Stimulated activated CD4-positive, alpha-beta T cell treated with anti-CD3 and anti-CD28 coated beads, Interleukin-12 subunit alpha, Interleukin-12 subunit beta, amount 100 ng/mL, for 4 hours (primary cell): Measurements from ENCODE around the gene RPP30.
"Not testable (repeated sequence)": the region's sequence is repeated elsewhere in the genome, so short reads cannot be mapped to it uniquely, and the experiment has no call there.

Source experiments
- DNase-seq: peaks from one replicate; pipeline ENCODE4 v3.0.0-alpha.2; 2020

Gene RPP30

GRCh38 chr10:90917968-90918318 lies 46.2 kb downstream of the RPP30 start:
- no peak for DNase-seq

DNA sequence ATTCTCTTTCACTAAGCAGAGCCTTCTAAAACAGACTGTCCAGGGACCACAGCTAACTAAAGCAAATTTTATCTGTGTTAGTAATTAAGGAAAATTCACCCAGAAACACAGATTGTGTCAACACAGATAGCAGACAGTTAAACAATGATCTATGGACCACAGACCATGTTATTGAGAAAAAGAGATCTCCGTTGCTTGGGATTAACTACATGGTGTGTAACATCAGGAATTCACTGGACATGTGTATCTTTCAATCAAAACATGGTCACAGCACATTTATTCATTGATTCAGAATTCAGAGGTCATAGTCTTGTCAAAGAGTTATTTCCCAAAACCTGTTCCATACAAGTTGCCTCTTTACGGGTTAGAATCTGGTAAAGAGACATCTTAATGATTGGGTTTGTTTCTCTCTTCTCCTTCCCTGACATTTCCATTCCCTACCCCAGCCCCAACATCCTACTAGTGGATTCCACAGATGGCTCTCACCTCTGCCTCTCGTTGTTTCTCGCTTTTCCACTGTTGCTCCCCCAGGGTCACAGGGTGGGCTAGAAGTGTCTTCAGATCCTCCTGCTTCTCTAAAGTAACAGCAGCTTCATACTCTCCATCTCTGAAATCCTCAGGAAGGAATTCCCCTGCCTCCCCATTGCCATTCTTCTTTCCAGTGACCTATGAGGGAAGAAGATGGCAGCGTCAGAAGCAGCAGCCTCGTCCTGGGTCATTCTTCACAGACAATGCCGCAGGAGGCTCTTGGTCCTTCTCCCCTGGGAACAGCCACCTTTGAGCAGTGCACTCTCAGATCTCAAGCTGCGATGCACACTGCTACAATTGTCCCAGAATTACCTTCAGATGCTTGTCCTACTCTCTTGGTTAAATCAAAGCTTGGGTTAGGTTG lies 48.2 kb downstream of the RPP30 start:
- no peak for DNase-seq

GRCh38 chr10:90920986-90921666 lies 49.4 kb downstream of the RPP30 start, which contains the start of gene ANKRD1:
Gene ANKRD1 (minus strand): TSS chr10:90921087. CDS start chr10:90921027, 60 bp downstream.
- DNase-seq = no peak

DNA sequence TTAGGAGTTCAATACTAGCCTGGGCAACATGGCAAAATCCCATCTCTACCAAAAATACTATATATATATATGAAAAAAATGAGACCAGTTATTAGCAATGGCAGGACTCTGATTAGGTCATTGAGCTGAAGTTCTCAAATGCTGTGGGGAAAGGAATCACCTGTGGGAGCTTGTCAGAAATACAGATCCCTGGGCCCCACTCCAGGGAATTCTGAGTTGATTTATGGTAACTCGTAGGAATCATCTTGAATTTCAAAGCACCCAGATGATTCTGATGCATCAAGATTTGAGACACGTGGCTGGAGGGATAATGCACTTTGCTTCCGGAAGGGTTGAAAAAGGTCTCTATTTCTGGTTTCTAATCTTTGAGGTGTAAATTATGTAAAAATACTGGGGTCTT lies 50.1 kb downstream of the RPP30 start:
- DNase-seq = no peak

- DNase-seq = no peak
These were observed 51.4 kb downstream of the RPP30 start for GRCh38 chr10:90923111-90923731.

DNA sequence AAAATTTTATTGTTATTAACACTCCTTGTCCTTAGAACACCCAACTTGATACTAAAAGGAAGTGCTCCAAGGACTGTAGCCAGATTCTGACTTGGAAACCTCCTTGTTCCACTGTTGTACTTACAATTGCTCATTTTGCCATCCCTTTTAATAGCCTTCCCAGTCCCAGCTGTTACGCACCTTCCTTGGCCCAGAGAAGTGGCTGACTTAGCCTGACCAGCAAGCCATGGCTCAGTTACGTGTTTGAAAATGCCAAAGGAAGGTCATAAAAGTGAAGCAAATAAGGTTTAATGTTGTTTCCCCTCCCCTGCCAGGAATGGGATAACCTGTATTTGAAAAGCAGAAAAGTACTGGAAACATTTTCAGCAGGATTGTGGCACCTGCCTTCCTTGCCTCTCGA lies 52.8 kb downstream of the RPP30 start:
- no peak for DNase-seq

DNA sequence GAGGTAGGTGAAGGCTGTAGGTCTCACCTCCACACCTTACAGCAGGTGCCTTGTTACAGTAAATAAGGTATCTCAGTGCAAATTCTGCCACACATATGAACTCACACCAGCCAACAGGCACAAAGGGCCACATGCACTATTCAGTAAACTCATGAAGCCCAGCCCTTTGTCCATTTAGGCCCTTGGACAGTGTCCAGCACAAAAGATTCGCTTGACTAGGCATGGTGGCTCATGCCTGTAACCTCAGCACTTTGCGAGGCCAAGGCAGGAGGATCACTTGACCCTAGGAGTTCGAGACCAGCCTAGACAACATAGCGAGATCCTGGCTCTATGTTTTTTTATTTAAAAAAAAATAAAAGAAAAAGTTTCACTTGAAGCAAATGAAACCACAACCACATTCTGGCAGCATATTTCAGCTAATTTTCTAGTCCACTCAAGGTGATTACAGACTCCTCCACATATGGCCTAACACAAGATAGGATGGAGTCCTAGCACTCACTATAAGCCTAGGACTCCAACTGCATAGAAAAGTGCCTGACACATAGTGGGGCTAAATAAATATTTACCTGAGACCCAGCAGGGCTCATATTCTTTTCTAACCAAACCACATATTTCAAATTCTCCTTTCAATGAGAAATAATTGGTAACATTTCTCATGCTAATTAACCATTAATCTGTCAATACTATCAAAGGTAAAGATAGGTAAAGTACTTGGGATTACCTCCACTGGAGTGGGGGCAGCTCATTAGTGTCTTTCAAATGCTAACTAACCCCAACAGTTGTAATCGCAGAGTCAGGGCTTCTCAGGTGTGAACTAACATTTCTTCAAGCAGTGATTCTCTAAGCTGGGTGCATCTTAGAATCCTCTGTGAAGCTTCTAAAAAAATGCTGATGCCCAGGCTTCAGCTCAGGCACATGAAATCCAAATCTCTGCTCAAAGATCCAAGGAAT lies 53.6 kb downstream of the RPP30 start:
- DNase-seq = no peak

DNA sequence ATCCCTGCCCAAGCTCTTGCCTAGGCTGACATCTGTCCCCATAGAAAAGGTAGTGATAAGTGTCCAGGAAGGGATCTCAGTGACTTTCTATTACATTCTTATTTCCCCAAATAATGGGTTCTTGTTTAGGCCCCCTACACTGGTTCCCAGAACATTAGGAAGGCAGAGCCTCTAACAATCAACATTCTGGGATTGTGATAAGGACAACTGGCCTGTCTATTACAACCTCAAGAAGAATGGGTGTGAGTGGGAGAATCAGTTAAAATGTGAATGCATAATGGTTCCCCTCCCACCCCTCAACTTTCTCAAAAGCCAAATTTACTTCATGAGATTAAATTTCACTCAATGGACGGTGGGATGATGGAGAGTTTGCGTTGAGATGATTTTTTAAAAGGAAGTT lies 55.5 kb downstream of the RPP30 start:
- DNase-seq = no peak

DNA sequence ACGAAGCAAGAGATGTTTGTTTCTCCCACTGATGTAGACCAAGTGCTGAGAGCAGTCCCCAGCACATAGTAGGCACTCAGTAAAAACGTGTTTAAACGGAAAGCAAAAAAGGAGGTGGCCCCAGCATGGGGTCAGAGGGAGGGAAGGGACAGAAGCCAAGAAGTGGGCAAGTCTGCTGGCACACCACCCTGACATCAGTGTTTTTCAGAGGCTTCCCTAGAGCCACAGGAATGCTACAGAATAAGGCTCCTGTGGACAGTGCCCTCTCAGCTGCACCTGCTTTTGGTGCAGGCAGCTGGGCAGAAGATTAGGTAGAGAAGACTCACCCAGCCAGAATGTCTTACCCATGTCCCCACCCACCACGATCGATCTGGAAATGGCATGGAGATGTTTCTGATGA lies 57.4 kb downstream of the RPP30 start:
- no peak for DNase-seq

DNA sequence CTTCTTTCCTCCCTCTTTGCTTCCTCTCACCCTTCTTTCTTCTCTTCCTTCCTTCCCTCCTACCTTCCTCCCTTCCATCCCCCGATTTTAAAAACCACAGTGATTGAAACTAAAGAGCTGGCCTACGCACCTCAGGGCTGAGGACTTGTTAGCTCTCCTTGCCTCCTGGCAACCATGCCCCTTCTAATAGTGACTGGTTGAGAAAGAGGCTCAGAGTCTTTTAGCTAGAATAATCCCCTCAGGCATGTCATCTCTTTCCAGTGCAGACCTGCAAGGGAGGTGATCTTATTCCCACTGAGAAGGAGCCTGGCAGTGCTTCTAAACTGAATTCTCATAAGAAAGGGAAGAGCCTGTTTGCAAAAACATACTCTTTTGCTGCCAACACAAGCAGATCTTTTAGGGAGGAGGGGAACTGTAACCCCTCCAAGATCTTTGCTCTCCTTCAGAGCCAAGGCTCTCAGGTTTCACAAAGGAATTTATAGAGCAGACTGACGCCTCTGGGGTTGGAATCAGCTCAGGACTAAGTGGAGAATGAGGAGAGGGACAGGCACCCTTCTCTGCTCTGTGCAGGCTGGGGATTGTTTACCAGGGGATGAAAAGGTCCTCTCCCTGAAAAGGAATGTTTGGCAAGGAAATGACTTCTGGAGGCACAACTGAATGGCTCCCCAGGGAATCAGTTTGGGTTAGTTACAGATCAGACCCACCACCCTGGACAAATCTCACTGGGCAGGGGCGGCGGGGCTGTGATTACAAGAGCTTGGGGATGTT lies 58.5 kb downstream of the RPP30 start:
- DNase-seq = no peak

DNA sequence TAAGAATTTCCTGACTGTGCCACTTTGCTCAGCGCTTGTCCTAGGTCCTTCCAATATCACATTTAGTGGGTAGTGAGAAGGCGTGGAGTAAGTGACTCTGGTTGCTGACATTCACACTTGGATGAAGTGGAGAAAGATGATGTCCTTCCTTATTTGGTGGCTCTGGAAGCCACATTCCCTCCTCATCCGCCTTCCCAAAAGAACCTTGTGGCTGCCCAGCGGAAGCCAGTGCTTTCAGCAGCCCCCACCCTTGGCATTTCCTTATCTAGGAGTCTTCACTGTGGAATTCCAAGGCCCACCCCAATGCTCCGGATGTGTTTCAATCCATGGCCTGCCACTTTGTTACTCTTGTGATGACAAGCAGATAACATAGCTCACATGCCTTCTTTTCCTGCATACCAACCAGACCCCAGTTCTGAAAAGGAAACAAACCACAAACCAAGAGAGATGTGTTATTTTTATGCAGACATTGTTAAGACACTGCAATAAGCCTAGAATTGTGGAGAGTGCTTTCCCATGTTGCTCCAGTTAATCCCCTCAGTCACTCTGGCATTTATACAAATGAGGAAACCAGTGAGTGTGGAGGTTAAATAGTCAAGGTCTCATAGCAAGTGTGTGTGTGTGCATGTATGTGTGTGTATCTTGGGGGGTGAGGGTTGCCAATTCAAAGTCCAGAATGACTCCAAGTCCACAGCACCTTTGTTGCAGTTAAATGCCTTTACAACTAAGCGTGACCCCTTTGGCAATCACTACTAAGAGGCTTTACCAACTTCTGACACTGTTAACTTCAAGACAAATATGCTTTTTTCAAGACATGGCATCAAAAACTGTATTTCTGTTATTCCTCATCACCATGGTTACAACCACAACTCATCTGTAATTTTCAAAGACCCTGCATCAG lies 59.4 kb downstream of the RPP30 start:
- DNase-seq = no peak

GRCh38 chr10:90935581-90936275 lies 64.0 kb downstream of the RPP30 start:
- DNase-seq = no peak

- DNase-seq = no peak
These were observed 64.5 kb downstream of the RPP30 start for GRCh38 chr10:90936276-90936659.

DNA sequence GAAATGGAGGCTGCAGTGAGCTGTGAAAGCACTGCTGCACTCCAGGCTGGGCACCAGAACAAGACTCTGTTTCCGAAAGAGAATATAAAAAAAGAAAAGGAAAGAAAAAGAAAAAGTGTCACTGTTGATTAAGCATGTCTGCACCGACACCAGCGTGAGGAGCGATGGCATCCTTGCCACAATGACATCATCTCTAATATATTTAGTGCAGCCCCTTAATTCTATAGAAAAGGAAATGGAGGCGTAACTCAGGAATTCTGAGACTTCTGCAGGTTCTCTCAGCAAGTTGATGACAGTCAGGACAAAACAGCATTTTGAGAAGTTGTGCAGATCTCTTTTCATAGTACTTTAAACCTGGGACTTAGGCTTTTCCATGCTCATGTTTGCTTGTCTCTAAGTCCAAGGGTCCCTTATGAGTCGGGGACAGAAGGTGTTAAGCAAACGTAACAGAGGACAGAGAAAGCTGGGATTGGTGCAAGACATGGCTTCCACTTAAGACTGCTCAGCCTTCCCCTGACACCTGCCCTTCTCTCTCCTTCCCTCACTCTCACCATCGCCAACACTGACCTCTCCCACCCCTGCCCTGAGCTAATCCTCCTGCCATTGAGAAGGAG lies 66.0 kb downstream of the RPP30 start:
- no peak for DNase-seq

GRCh38 chr10:90939116-90939515 lies 67.3 kb downstream of the RPP30 start:
- DNase-seq = no peak

DNA sequence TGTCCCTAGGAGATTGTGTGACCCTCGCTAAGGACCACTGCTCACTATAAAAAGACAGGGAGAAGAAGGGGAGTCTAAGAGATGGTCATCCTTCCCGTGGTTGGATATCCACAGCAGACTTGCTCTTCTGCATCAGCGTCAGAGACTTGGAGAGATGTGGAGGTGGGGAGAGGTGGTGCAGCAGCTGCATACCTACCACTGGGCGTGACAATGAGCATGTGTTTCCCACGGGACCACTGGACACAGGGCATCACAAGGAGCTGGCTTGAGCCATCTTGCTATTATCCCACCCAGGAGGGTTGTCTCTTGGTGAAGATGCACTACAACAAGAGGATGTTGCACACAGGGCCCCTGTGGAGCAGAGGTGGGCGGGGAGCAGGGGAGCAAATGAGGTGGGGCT lies 67.9 kb downstream of the RPP30 start:
- no peak for DNase-seq

- not testable (repeated sequence) for DNase-seq
These were observed 71.2 kb downstream of the RPP30 start for GRCh38 chr10:90942980-90943379.

GRCh38 chr10:90944749-90945148 lies 73.0 kb downstream of the RPP30 start:
- DNase-seq = no peak

DNA sequence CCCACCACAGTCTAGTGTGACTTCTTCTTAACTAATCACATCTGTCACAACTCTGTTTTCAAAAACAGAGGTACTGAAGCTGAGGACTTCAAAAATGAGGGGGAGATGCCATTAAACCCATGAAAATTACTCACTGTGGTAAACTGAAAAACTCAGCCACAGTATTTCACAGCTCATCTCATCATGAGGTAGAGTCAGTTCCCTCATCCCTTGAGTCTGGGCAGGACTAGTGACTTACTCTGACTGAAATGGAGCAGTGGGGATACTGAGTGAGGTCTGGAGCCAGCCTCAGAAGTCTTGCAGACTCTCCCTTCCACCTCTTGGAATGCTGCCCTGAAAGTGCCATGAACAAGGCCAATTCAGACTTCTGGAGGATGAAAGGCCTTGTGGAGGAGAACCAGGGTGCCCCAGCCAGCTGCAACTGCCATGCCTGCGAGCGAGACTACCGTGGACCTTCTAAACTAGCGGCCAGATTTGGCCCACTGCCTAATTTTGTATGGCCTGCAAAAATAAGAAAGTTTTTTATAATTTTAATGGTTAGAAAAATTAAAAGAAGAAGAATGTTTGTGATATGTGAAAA lies 73.8 kb downstream of the RPP30 start:
- DNase-seq = no peak
